Progenitor cell of endocrine pancreas (in vitro differentiated cells): ENCODE data around the gene TREML1. TPM values are rescaled to one million over a fixed set of nuclear protein-coding genes. Genes with fewer than 3 reads are reported as not detected.
"Not testable (repeated sequence)": the region's sequence is repeated elsewhere in the genome, so short reads cannot be mapped to it uniquely, and the experiment has no call there.

Source experiments
- DNase-seq: peaks from one replicate; pipeline ENCODE4 v3.0.0; 2021; ENCODE audit warnings: low spot score; ENCODE audit not compliant: unreplicated experiment
- H3K27ac Mint-ChIP-seq: 2 replicates; pipeline ENCODE4 v1.8.0; 2021; ENCODE audit warnings: mild to moderate bottlenecking, moderate library complexity, mixed read lengths
- H3K27me3 Mint-ChIP-seq: 2 replicates; pipeline ENCODE4 v1.8.0; 2021; ENCODE audit warnings: mixed read lengths
- H3K36me3 Mint-ChIP-seq: 2 replicates; pipeline ENCODE4 v1.8.0; 2022; ENCODE audit warnings: mixed read lengths; ENCODE audit not compliant: insufficient read depth
- H3K4me1 Mint-ChIP-seq: 2 replicates; pipeline ENCODE4 v1.8.0; 2021; ENCODE audit warnings: low read depth, mixed read lengths
- H3K4me3 Mint-ChIP-seq: 2 replicates; pipeline ENCODE4 v1.8.0; 2021; ENCODE audit warnings: low read depth, mild to moderate bottlenecking, moderate library complexity, mixed read lengths
- H3K9me3 Mint-ChIP-seq: 2 replicates; pipeline ENCODE4 v1.8.0; 2021; ENCODE audit warnings: low read depth, mixed read lengths
- total RNA-seq: library from RNA; stranded (reverse); gene quantifications from 2 replicates; pipeline ENCODE4 v1.2.1, GENCODE V29; 2021
- TF ChIP-seq, protein P1 (sequence below): fragments of 200-600 bp; sonication (generic); IDR thresholded peaks from one replicate; pipeline ENCODE4 v1.5.0; 2021; ENCODE audit warnings: antibody characterized with exemption, mild to moderate bottlenecking; ENCODE audit not compliant: unreplicated experiment

The TREML1 gene
- total RNA-seq, 1 donor from 2014 or later: not detected

DNA sequence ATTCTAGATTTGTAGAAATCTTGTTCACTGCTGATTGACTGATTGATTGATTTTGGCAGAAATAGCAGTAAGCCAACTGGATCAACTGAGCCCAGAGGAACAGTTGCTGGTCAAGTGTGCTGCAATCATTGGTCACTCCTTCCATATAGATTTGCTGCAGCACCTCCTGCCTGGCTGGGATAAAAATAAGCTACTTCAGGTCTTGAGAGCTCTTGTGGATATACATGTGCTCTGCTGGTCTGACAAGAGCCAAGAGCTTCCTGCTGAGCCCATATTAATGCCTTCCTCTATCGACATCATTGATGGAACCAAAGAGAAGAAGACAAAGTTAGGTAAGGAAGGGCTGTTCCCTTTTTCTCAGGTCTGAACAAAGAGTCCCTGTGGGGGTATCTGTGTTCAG lies 31.2 kb downstream of the TREML1 start:
- Mint-ChIP-seq H3K27ac (no peak overlapping the region), H3K4me3 (no peak overlapping the region), H3K36me3 (peaks cover 7% of the 10 kb centered on the region), H3K27me3 (no peaks in the 10 kb centered on the region), H3K9me3 (no peaks in the 10 kb centered on the region), H3K4me1 (peaks cover under 1% of the 10 kb centered on the region)
- no peak for DNase-seq
- TF ChIP-seq, protein P1, sequence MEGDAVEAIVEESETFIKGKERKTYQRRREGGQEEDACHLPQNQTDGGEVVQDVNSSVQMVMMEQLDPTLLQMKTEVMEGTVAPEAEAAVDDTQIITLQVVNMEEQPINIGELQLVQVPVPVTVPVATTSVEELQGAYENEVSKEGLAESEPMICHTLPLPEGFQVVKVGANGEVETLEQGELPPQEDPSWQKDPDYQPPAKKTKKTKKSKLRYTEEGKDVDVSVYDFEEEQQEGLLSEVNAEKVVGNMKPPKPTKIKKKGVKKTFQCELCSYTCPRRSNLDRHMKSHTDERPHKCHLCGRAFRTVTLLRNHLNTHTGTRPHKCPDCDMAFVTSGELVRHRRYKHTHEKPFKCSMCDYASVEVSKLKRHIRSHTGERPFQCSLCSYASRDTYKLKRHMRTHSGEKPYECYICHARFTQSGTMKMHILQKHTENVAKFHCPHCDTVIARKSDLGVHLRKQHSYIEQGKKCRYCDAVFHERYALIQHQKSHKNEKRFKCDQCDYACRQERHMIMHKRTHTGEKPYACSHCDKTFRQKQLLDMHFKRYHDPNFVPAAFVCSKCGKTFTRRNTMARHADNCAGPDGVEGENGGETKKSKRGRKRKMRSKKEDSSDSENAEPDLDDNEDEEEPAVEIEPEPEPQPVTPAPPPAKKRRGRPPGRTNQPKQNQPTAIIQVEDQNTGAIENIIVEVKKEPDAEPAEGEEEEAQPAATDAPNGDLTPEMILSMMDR: no peak

DNA sequence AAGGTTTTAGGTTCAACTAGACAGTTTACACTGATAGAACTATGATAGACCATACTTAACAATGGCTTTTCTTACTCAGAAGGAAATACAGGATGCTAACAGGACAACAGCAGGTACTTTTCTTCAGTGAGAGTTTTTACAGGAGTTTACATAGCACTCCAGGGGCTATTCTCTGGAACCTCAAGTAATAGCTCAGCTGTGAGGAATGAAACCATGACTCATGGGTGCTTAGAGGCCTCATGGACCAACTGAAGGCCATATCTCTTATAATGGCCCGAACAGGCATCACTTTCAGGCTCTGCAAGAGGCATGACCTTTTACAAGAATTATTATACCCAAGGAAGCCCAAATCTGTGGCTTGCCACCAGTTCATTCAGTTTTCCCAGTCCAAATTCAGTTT lies 31.8 kb downstream of the TREML1 start:
- Mint-ChIP-seq H3K36me3 (peaks cover 5% of the 10 kb centered on the region), H3K27ac (no peak overlapping the region)

DNA sequence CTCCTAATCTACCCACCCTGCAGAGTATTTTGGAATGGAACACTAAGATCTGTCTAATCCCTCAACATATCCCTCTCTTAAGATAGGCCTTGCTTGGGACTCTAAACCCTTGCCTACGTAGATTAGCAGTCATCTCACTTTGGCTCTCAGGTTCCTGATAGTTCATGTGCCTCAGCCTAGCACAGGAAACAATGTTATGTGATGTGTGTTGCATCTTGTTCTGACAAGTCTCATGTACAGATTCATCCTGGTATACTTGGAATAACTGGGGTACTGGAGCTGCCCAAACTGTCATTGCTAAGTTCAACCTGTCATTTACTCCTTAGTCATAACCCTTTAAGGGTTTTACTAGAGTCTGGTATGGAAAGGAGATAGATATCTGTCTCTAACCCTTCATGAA lies 34.1 kb downstream of the TREML1 start:
- H3K4me1 Mint-ChIP-seq: peaks cover 7% of the 10 kb centered on the region
- H3K27me3 Mint-ChIP-seq: no peaks in the 10 kb centered on the region
- H3K9me3 Mint-ChIP-seq: no peaks in the 10 kb centered on the region
- H3K4me3 Mint-ChIP-seq: no peak overlapping the region
- TF ChIP-seq, protein P1: no peak
- peaks cover 4% of the 10 kb centered on the region for H3K36me3 Mint-ChIP-seq
- no peak overlapping the region for H3K27ac Mint-ChIP-seq
- no peak for DNase-seq

More for the DNA sequence above, 31.8 kb downstream of the TREML1 start:
- Mint-ChIP-seq H3K9me3 (no peaks in the 10 kb centered on the region), H3K27me3 (no peaks in the 10 kb centered on the region), H3K4me1 (peaks cover 6% of the 10 kb centered on the region), H3K4me3 (no peak overlapping the region)
- TF ChIP-seq, protein P1: no peak
- DNase-seq: no peak

DNA sequence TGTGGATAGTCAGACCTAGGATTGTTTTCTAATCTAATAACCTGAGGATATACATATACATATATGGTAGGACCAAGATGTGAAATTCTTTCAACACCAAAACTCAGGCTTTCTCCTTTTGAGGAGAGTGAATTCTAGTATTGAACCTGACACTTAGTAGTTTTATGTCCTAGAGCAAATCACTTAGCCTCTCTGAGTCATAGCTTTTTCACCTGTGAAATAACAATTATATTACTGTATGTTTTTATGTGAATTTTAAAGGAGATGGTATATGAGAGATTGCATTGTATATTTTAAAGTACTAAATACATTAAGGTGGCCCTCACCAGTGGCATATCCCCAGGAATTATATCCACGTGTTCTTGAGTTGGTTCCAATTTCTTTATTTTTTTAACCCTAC lies 34.6 kb downstream of the TREML1 start:
- DNase-seq: no peak
- Mint-ChIP-seq H3K27me3 (no peaks in the 10 kb centered on the region), H3K4me1 (peaks cover 7% of the 10 kb centered on the region), H3K4me3 (no peak overlapping the region), H3K9me3 (no peaks in the 10 kb centered on the region), H3K27ac (no peak overlapping the region), H3K36me3 (peaks cover 4% of the 10 kb centered on the region)
- TF ChIP-seq, protein P1: no peak

DNA sequence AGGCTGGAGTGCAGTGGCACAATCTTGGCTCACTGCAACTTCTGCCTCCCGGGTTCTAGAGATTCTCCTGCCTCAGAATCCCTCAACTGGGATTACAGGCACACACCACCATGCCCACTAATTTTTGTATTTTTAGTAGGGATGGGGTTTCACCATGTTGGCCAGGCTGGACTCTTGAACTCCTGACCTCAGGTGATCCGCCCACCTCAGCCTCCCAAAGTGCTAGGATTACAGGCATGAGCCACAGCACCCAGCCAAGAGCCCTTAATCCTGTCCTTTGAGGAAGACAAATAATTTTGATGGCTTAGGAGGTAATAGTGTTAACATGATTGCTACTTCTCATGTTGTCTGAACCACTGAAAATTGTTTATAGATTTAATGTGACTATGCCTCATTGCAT lies 39.1 kb downstream of the TREML1 start:
- not testable (repeated sequence) for DNase-seq, H3K4me3 Mint-ChIP-seq, H3K4me1 Mint-ChIP-seq, H3K9me3 Mint-ChIP-seq, H3K27ac Mint-ChIP-seq, H3K27me3 Mint-ChIP-seq, H3K36me3 Mint-ChIP-seq

DNA sequence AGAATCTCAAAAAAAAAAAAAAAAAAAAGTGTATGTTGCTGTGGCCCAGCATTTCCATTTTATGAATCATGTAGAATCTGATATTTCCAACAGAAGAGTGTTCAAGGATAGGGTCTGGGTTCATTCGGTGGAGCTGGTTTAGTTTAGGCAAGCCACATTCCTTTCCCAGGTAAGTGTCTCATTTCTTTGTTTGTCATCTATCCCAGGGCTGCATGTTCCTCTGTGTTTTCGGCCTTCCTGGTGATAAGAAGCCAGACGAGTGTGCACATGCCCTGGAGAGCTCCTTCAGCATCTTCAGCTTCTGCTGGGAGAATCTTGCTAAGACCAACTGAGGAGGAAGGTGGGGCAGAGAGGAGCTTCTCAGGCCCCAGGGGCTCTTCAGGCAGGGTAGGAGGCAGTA lies 43.1 kb downstream of the TREML1 start:
- Mint-ChIP-seq H3K9me3 (no peaks in the 10 kb centered on the region), H3K36me3 (no peaks in the 10 kb centered on the region), H3K27me3 (no peaks in the 10 kb centered on the region), H3K4me1 (no peaks in the 10 kb centered on the region), H3K4me3 (no peak overlapping the region), H3K27ac (no peak overlapping the region)
- TF ChIP-seq, protein P1: no peak
- DNase-seq: no peak
